Neural progenitor cell (in vitro differentiated cells): ENCODE measurements around the gene HS3ST4. TPM values are rescaled to one million over a fixed set of nuclear protein-coding genes. Genes with fewer than 3 reads are reported as not detected.

Experiments
- DNase-seq: peaks from one replicate; pipeline ENCODE4 v3.0.0-alpha.2; 2016; ENCODE audit warnings: low spot score
- H2AFZ ChIP-seq: fragments of 200-600 bp; sonication (generic); replicated peaks from 2 replicates; pipeline ENCODE4 v1.6.1; 2016; ENCODE audit warnings: antibody characterized with exemption
- H3F3A ChIP-seq: fragments of 200-600 bp; sonication (generic); 2 replicates; pipeline ENCODE4 v1.6.1; 2016; ENCODE audit warnings: antibody characterized with exemption, low read depth
- H3K27ac ChIP-seq: fragments of 200-600 bp; sonication (generic); 2 replicates; pipeline ENCODE4 v1.5.1; 2016; ENCODE audit warnings: mild to moderate bottlenecking
- H3K27me3 ChIP-seq: fragments of 200-600 bp; sonication (generic); 2 replicates; pipeline ENCODE4 v1.6.1; 2016; ENCODE audit warnings: mild to moderate bottlenecking, moderate library complexity
- H3K36me3 ChIP-seq: fragments of 200-600 bp; sonication (generic); 2 replicates; pipeline ENCODE4 v1.5.1; 2016
- H3K4me1 ChIP-seq: fragments of 200-600 bp; sonication (generic); 2 replicates; pipeline ENCODE4 v1.6.1; 2016; ENCODE audit warnings: mixed run types
- H3K4me2 ChIP-seq: fragments of 200-600 bp; sonication (generic); 2 replicates; pipeline ENCODE4 v1.6.1; 2016
- H3K4me3 ChIP-seq: fragments of 200-600 bp; sonication (generic); 2 replicates; pipeline ENCODE4 v1.5.1; 2016
- H3K79me2 ChIP-seq: fragments of 200-600 bp; sonication (generic); 2 replicates; pipeline ENCODE4 v1.6.1; 2016; ENCODE audit warnings: low read depth
- H3K9ac ChIP-seq: fragments of 200-600 bp; sonication (generic); 2 replicates; pipeline ENCODE4 v1.6.1; 2016
- H3K9me3 ChIP-seq: fragments of 200-600 bp; sonication (generic); 2 replicates; pipeline ENCODE4 v1.5.1; 2016; ENCODE audit warnings: low read depth
- H4K20me1 ChIP-seq: fragments of 200-600 bp; sonication (generic); 2 replicates; pipeline ENCODE4 v1.6.1; 2016; ENCODE audit warnings: low read depth
- H3K27ac Mint-ChIP-seq: 3 replicates; pipeline ENCODE4 v1.8.0; 2021; ENCODE audit warnings: mixed read lengths
- H3K27me3 Mint-ChIP-seq: 2 replicates; pipeline ENCODE4 v1.8.0; 2022; ENCODE audit warnings: low read depth, mild to moderate bottlenecking, inconsistent platforms, moderate library complexity, mixed read lengths; ENCODE audit not compliant: insufficient read depth
- H3K36me3 Mint-ChIP-seq: 3 replicates; pipeline ENCODE4 v1.8.0; 2021; ENCODE audit warnings: mixed read lengths
- H3K4me1 Mint-ChIP-seq: 3 replicates; pipeline ENCODE4 v1.8.0; 2021; ENCODE audit warnings: mixed read lengths
- H3K4me3 Mint-ChIP-seq: 3 replicates; pipeline ENCODE4 v1.8.0; 2021; ENCODE audit warnings: mild to moderate bottlenecking, moderate library complexity, mixed read lengths
- H3K9me3 Mint-ChIP-seq: 3 replicates; pipeline ENCODE4 v1.8.0; 2020; ENCODE audit warnings: mixed read lengths
- EZH2 ChIP-seq: fragments of 200-600 bp; sonication (generic); IDR thresholded peaks from 2 replicates; pipeline ENCODE4 v1.6.1; 2017; ENCODE audit warnings: antibody characterized with exemption, mild to moderate bottlenecking, moderate library complexity
- EZH2phosphoT487 ChIP-seq: fragments of 200-600 bp; sonication (generic); IDR thresholded peaks from 2 replicates; pipeline ENCODE4 v1.6.1; 2017; ENCODE audit warnings: antibody characterized with exemption
- total RNA-seq: library from RNA; depleted of rRNA; stranded (reverse); fragments of >200 nt; gene quantifications from 2 replicates; pipeline ENCODE4 v1.2.3, GENCODE V29; 2015; ENCODE audit warnings: low replicate concordance
- TF ChIP-seq, protein P1 (sequence below): fragments of 200-600 bp; sonication (generic); IDR thresholded peaks from 2 replicates; pipeline ENCODE4 v1.5.1; 2017; ENCODE audit warnings: antibody characterized with exemption, mild to moderate bottlenecking

The HS3ST4 gene
- total RNA-seq, 1 donor from 2014 or later: 2.5 TPM

DNA sequence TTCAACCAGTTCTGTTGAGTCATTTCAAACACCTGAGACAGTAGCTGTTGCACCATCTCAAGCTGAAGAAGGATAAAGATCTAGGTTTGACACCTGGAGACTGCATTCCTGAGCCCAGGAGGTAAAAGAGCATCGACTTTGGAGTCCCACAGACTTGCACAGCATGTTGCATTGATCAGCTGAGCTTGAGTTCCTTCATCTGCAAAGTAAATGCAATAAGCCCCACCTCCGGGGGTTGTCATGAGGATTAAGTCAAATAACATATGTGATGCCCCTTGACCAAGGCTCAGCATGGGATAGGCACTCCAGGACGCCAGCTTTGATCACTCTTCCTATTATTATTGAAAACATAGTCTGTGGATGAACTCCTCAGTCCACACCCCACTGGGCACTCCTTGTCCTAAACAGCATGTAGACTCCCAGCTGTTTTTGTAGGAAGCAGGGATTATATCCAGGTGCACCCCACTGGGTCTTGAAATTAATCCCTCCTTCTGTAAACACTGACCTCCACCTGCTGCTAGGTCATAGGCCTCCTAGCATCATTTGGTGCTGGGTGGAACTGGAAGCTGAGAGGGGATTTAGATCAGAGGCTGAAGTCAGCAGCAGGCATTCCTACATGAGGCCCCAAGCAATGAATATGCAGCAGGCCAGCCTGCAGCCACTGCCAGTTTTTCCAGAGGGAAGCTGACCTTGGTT, 259.0 kb downstream of the HS3ST4 start:
- Mint-ChIP-seq H3K27ac (peak overlapping the region; percentile 46), H3K27me3 (peaks cover 13% of the 10 kb centered on the region), H3K4me3 (peak overlapping the region; percentile 15), H3K4me1 (peaks cover 28% of the 10 kb centered on the region), H3K36me3 (peaks cover 7% of the 10 kb centered on the region), H3K9me3 (peaks cover 20% of the 10 kb centered on the region)
- Histone ChIP-seq H2AFZ (no peak overlapping the region), H3F3A (peaks cover 8% of the 10 kb centered on the region), H3K9me3 (no peaks in the 10 kb centered on the region), H3K36me3 (no peaks in the 10 kb centered on the region), H3K27ac (no peak overlapping the region), H3K9ac (no peak overlapping the region), H3K4me2 (peak overlapping the region; percentile 39), H3K27me3 (peaks cover 96% of the 10 kb centered on the region), H3K4me3 (no peak overlapping the region), H3K79me2 (no peaks in the 10 kb centered on the region), H3K4me1 (peaks cover 19% of the 10 kb centered on the region), H4K20me1 (peaks cover 11% of the 10 kb centered on the region)
- peak; percentile 69 for DNase-seq
- TF ChIP-seq, protein P1, sequence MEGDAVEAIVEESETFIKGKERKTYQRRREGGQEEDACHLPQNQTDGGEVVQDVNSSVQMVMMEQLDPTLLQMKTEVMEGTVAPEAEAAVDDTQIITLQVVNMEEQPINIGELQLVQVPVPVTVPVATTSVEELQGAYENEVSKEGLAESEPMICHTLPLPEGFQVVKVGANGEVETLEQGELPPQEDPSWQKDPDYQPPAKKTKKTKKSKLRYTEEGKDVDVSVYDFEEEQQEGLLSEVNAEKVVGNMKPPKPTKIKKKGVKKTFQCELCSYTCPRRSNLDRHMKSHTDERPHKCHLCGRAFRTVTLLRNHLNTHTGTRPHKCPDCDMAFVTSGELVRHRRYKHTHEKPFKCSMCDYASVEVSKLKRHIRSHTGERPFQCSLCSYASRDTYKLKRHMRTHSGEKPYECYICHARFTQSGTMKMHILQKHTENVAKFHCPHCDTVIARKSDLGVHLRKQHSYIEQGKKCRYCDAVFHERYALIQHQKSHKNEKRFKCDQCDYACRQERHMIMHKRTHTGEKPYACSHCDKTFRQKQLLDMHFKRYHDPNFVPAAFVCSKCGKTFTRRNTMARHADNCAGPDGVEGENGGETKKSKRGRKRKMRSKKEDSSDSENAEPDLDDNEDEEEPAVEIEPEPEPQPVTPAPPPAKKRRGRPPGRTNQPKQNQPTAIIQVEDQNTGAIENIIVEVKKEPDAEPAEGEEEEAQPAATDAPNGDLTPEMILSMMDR: no peak
- TF ChIP-seq EZH2phosphoT487: peak; percentile 77

DNA sequence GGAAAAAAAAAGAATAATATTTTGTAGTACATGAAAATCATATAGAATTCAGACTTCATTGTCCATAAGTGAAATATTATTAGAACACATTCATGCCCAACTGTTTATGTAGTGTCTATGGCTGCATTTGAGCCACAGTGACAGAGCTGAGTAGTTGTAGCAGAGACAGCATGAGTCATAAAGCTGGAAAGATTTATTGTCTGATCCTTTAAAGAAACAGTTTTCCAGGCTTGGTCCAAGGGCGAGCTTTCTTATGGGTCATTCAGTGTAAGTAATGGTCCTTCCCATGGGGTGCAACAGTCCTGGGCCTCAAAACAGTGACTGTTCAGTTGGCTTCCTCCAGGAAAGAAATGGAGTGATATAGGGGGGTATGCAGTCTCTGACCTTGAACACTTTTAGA, 260.2 kb downstream of the HS3ST4 start:
- Mint-ChIP-seq H3K36me3 (peaks cover 5% of the 10 kb centered on the region), H3K4me1 (peaks cover 28% of the 10 kb centered on the region), H3K27me3 (peaks cover 14% of the 10 kb centered on the region), H3K9me3 (peaks cover 20% of the 10 kb centered on the region), H3K27ac (peak overlapping the region; percentile 67), H3K4me3 (peak overlapping the region; percentile 51)
- Histone ChIP-seq H3K36me3 (no peaks in the 10 kb centered on the region), H3K4me3 (no peak overlapping the region), H2AFZ (no peak overlapping the region), H3K9me3 (no peaks in the 10 kb centered on the region), H3K79me2 (no peaks in the 10 kb centered on the region), H3K9ac (no peak overlapping the region), H4K20me1 (peaks cover 11% of the 10 kb centered on the region), H3K4me1 (peaks cover 19% of the 10 kb centered on the region), H3K4me2 (no peak overlapping the region), H3K27me3 (peaks cover 92% of the 10 kb centered on the region), H3F3A (peaks cover 8% of the 10 kb centered on the region), H3K27ac (no peak overlapping the region)
- no peak for DNase-seq
- TF ChIP-seq EZH2 (no peak), EZH2phosphoT487 (no peak)
- TF ChIP-seq, protein P1: no peak

DNA sequence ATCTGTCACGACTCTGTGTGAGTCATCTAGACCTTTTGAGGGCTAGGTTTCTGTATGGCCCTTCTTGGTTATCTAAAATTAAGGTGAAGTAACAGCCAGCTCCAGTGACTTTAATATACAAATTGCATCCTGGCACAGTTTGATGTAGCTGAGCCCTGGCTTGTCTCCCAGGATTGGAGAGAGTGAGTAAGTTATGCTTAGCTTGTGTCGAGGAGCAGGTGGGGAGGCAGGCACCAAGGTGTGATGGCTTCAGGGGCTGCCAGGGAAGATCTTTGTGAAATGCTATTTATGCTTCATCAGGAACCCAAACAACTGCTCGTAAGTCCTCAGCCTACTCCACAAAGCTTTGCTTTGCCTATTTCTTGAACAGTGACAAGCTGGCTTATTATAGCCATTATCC, 261.2 kb downstream of the HS3ST4 start:
- Mint-ChIP-seq H3K36me3 (peaks cover 8% of the 10 kb centered on the region), H3K27me3 (peaks cover 16% of the 10 kb centered on the region), H3K27ac (peak overlapping the region; percentile 34), H3K9me3 (peaks cover 16% of the 10 kb centered on the region), H3K4me3 (peak overlapping the region; percentile 39), H3K4me1 (peaks cover 28% of the 10 kb centered on the region)
- Histone ChIP-seq H3F3A (peaks cover 8% of the 10 kb centered on the region), H3K9me3 (no peaks in the 10 kb centered on the region), H3K27ac (no peak overlapping the region), H3K4me1 (peaks cover 19% of the 10 kb centered on the region), H4K20me1 (peaks cover 11% of the 10 kb centered on the region), H3K36me3 (no peaks in the 10 kb centered on the region), H3K4me3 (no peak overlapping the region), H3K79me2 (no peaks in the 10 kb centered on the region), H3K4me2 (no peak overlapping the region), H3K27me3 (peaks cover 82% of the 10 kb centered on the region), H3K9ac (no peak overlapping the region), H2AFZ (no peak overlapping the region)
- TF ChIP-seq, protein P1: no peak
- TF ChIP-seq EZH2: no peak
- no peak for DNase-seq
